Thyroid gland (tissue), 4 donors: Measurements from ENCODE around the gene FBXO24. TPM values are rescaled to one million over a fixed set of nuclear protein-coding genes. Genes with fewer than 3 reads are reported as not detected.
"Not testable (repeated sequence)": the region's sequence is repeated elsewhere in the genome, so short reads cannot be mapped to it uniquely, and the experiment has no call there.

Experiments
- DNase-seq, 2 donors: peaks; one replicate each; pipeline ENCODE4 v3.0.0-alpha.2; 2019
- H3K27ac ChIP-seq, 3 donors: fragments of 200-600 bp; sonication (generic); 1 replicate in 2 of 3; 2 replicates in 1 of 3; pipeline ENCODE4 v1.5.1; 2016 to 2019; ENCODE audit warnings: mild to moderate bottlenecking in 1 of 3, moderate library complexity in 1 of 3
- H3K27me3 ChIP-seq: fragments of 200-600 bp; sonication (generic); one replicate; pipeline ENCODE4 v1.5.1; 2019
- H3K36me3 ChIP-seq, 2 donors: fragments of 200-600 bp; sonication (generic); one replicate each; pipeline ENCODE4 v1.5.1; 2016 to 2019
- H3K4me1 ChIP-seq, 2 donors: fragments of 200-600 bp; sonication (generic); one replicate each; pipeline ENCODE4 v1.5.1; 2017 to 2019
- H3K4me3 ChIP-seq, 3 donors: fragments of 200-600 bp; sonication (generic); replicated peaks in 1 of 3; 1 replicate in 2 of 3; 2 replicates in 1 of 3; pipeline ENCODE4 v1.5.1; 2016; ENCODE audit warnings: mild to moderate bottlenecking in 1 of 3
- H3K9me3 ChIP-seq: fragments of 200-600 bp; sonication (generic); one replicate; pipeline ENCODE4 v1.5.1; 2017
- CTCF ChIP-seq, 6 experiments: fragments of 200-600 bp in 3 of 6; fragments of 450-650 bp in 3 of 6; sonication (generic) in 3 of 6; IDR thresholded peaks; one replicate each; pipeline ENCODE4 v1.5.1; 2016 to 2019; ENCODE audit warnings: antibody characterized with exemption in 6 of 6, mild to moderate bottlenecking in 2 of 6, inconsistent platforms in 1 of 6, moderate library complexity in 1 of 6
- POLR2A ChIP-seq, 2 donors: fragments of 450-650 bp; IDR thresholded peaks; one replicate each; pipeline ENCODE4 v1.6.1; 2017; ENCODE audit warnings: antibody characterized with exemption in 2 of 2, mild to moderate bottlenecking in 2 of 2, moderate library complexity in 1 of 2
- WGBS, 2 donors: methylation state at CpG; one replicate each; pipeline ENCODE4 v1.1.5; 2017; 5-methylcytosine and 5-hydroxymethylcytosine counted together
- intact Hi-C: fragments of 100-400 bp; cut with DNase I; formaldehyde crosslinking; loops from one replicate; pipeline ENCODE4 v1.15.1; 2023
- total RNA-seq, 4 donors: library from RNA; depleted of rRNA; stranded (reverse); fragments of >200 nt; gene quantifications; one replicate each; pipeline ENCODE4 v1.2.3, GENCODE V29; 2016

Gene FBXO24
- under 1 TPM; 0.13 to 0.88 (median 0.50) TPM for total RNA-seq

GRCh38 chr7:100586266-100587025, at the start of gene FBXO24:
Gene FBXO24 (plus strand): TSS chr7:100586328. CDS start chr7:100586626, 298 bp downstream.
- Histone ChIP-seq H3K27me3 (no peaks in the 10 kb centered on the region), H3K9me3 (no peaks in the 10 kb centered on the region), H3K4me3 (peak within 1 kb of the TSS; percentile 63 to 96 (median 68)), H3K36me3 (peaks cover 6% of the 10 kb centered on the region in 2 donors), H3K27ac (peak within 1 kb of the TSS; percentile 97 to 98 (median 98)), H3K4me1 (peaks cover 36 to 37% of the 10 kb centered on the region in 2 donors)
- TF ChIP-seq POLR2A (IDR thresholded peaks at IDR 0.05) (peak in 1 of 2 donors; percentile 56), CTCF (IDR thresholded peaks at IDR 0.05) (no peak)
- 1% methylated on average over 30 to 32 of the region's 53 CpGs for WGBS, 2 donors
- DNase-seq, result peak; percentile 100
- intact Hi-C loops, result no loop called here

- H3K9me3 ChIP-seq, intact Hi-C loops, DNase-seq, H3K27me3 ChIP-seq, H3K36me3 ChIP-seq, H3K27ac ChIP-seq, H3K4me3 ChIP-seq: not testable (repeated sequence)
- H3K4me1 ChIP-seq, result peaks cover 8 to 15% of the 10 kb centered on the region in 2 donors
- 91 to 94% methylated on average over 2 of the region's 2 CpGs for WGBS, 2 donors
Observed at GRCh38 chr7:100536695-100537094, 49.4 kb upstream of the FBXO24 start.

GRCh38 chr7:100538348-100538653, 47.8 kb upstream of the FBXO24 start:
- no peak overlapping the region for H3K4me3 ChIP-seq

GRCh38 chr7:100538654-100539435, 47.3 kb upstream of the FBXO24 start, which contains the start of gene AGFG2:
Gene AGFG2 (plus strand): TSS chr7:100539203. CDS start chr7:100539347, 144 bp downstream.
- H3K9me3 ChIP-seq, result no peaks in the 10 kb centered on the region
- TF ChIP-seq POLR2A (IDR thresholded peaks at IDR 0.05), result peak in 1 of 2 donors; percentile 93
- no peak for TF ChIP-seq CTCF (IDR thresholded peaks at IDR 0.05)
- H3K27ac ChIP-seq, result peak within 1 kb of the TSS in 2 of 3 donors; percentile 50 to 57
- 0 to 1% methylated on average over 53 to 59 of the region's 60 CpGs for WGBS, 2 donors
- H3K36me3 ChIP-seq, result no peaks in the 10 kb centered on the region
- H3K27me3 ChIP-seq, result no peaks in the 10 kb centered on the region
- peak within 1 kb of the TSS in 2 of 3 donors; percentile 40 to 83 for H3K4me3 ChIP-seq
- intact Hi-C loops, result no loop called here
- DNase-seq, result peak; percentile 100
- peaks cover 11 to 18% of the 10 kb centered on the region in 2 donors for H3K4me1 ChIP-seq

More at GRCh38 chr7:100538348-100538653, 47.8 kb upstream of the FBXO24 start:
- TF ChIP-seq CTCF (IDR thresholded peaks at IDR 0.05) (no peak), POLR2A (IDR thresholded peaks at IDR 0.05) (no peak)
- Histone ChIP-seq H3K27me3 (no peaks in the 10 kb centered on the region), H3K27ac (no peak overlapping the region), H3K36me3 (no peaks in the 10 kb centered on the region), H3K4me1 (peaks cover 8 to 17% of the 10 kb centered on the region in 2 donors), H3K9me3 (no peaks in the 10 kb centered on the region)
- intact Hi-C loops, result no loop called here
- 8 to 10% methylated on average over 8 of the region's 8 CpGs for WGBS, 2 donors
- DNase-seq, result no peak

- intact Hi-C loops, result no loop called here
- H3K4me3 ChIP-seq, result peak overlapping the region in 2 of 3 donors; percentile 40 to 83
- 1% methylated on average over 24 to 34 of the region's 44 CpGs for WGBS, 2 donors
- H3K9me3 ChIP-seq, result no peaks in the 10 kb centered on the region
- no peaks in the 10 kb centered on the region for H3K36me3 ChIP-seq
- no peaks in the 10 kb centered on the region for H3K27me3 ChIP-seq
- peak overlapping the region in 2 of 3 donors; percentile 50 to 57 for H3K27ac ChIP-seq
- peaks cover 18 to 25% of the 10 kb centered on the region in 2 donors for H3K4me1 ChIP-seq
- TF ChIP-seq POLR2A (IDR thresholded peaks at IDR 0.05), result no peak
- TF ChIP-seq CTCF (IDR thresholded peaks at IDR 0.05), result no peak
- DNase-seq, result no peak
Observed at GRCh38 chr7:100539436-100540006, 46.6 kb upstream of the FBXO24 start.
